Central memory CD8-positive, alpha-beta T cell (primary cell): ENCODE data around the gene WDPCP.
"Not testable (repeated sequence)": the region's sequence is repeated elsewhere in the genome, so short reads cannot be mapped to it uniquely, and the experiment has no call there.

Experiments used
- ATAC-seq: fragments of 150-1000 bp; cut with Tn5 transposase; replicated peaks from 2 replicates; pipeline ENCODE4 v1.10.0; 2022; ENCODE audit warnings: mild to moderate bottlenecking, moderate FRiP score, moderate number of reproducible peaks; ENCODE audit not compliant: poor library complexity, severe bottlenecking; ENCODE audit errors: extremely low read depth
- DNase-seq, 2 donors: peaks; one replicate each; pipeline ENCODE4 v3.0.0; 2021; ENCODE audit warnings: low spot score in 2 of 2
- H3K27ac Mint-ChIP-seq: one replicate; pipeline ENCODE4 v1.8.0; 2022; ENCODE audit warnings: low read depth, mild to moderate bottlenecking, moderate library complexity, mixed read lengths
- H3K27me3 Mint-ChIP-seq: one replicate; pipeline ENCODE4 v1.8.0; 2022; ENCODE audit warnings: mixed read lengths
- H3K36me3 Mint-ChIP-seq: one replicate; pipeline ENCODE4 v1.8.0; 2022; ENCODE audit warnings: mild to moderate bottlenecking, moderate library complexity, mixed read lengths; ENCODE audit not compliant: insufficient read depth
- H3K4me1 Mint-ChIP-seq: one replicate; pipeline ENCODE4 v1.8.0; 2022; ENCODE audit warnings: mixed read lengths
- H3K4me3 Mint-ChIP-seq: one replicate; pipeline ENCODE4 v1.8.0; 2022; ENCODE audit warnings: mild to moderate bottlenecking, moderate library complexity, mixed read lengths
- H3K9me3 Mint-ChIP-seq: one replicate; pipeline ENCODE4 v1.8.0; 2022; ENCODE audit warnings: mixed read lengths

WDPCP gene

DNA sequence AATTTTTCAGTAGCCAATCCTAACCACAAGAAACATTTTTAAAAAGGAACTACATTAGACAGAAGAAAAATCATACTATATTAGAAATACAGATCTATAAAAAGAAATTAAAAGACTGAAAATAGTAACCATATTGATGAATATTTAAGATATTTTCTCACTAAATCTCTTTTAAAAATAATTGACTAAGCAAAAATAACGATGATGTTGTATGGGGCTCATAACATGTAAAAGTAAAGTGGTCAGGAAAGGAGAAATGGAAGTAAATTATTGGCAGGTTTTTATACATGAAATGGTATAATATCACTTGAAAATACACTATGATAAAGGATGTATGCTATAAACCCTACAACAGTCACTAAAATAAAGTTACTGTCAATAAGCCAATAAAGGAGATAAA is 5.4 kb downstream of the WDPCP start:
- Mint-ChIP-seq H3K36me3 (peaks cover 5% of the 10 kb centered on the region), H3K27ac (no peak overlapping the region), H3K4me1 (peaks cover 34% of the 10 kb centered on the region), H3K9me3 (no peaks in the 10 kb centered on the region), H3K4me3 (no peak overlapping the region), H3K27me3 (no peaks in the 10 kb centered on the region)
- DNase-seq: no peak
- no peak for ATAC-seq

DNA sequence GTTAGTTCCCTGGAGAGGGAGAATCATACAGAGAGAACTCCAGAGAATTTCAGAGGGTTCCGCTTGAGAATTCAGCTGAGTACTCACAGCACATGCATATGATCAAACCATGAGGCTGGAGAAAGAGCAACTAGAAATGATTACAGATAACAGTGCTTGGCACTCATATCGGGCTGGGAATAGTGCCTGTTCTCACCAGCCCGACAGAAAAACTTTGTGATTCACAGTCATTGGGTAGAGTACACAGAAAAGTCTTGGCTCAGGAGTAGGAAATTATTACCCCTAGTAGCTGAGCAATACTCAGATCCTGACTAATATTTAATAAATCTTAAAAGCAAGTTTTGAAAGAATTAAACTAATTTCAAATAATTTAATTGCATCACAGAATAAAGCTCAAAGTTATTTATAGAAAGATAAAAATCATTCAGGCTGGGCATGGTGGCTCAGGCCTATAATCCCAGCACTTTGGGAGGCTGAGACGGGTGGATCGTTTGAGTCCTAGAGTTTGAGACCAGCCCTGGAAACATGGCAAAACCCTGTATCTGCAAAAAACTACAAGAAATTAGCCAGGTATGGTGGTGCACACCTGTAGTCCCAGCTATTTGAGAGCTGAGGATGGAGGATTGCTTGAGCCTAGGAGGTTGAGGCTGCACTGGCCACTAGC is 6.8 kb downstream of the WDPCP start:
- Mint-ChIP-seq H3K4me1 (peaks cover 20% of the 10 kb centered on the region), H3K36me3 (peaks cover 2% of the 10 kb centered on the region), H3K27me3 (no peaks in the 10 kb centered on the region), H3K4me3 (no peak overlapping the region), H3K9me3 (no peaks in the 10 kb centered on the region), H3K27ac (no peak overlapping the region)
- ATAC-seq: no peak
- no peak for DNase-seq

DNA sequence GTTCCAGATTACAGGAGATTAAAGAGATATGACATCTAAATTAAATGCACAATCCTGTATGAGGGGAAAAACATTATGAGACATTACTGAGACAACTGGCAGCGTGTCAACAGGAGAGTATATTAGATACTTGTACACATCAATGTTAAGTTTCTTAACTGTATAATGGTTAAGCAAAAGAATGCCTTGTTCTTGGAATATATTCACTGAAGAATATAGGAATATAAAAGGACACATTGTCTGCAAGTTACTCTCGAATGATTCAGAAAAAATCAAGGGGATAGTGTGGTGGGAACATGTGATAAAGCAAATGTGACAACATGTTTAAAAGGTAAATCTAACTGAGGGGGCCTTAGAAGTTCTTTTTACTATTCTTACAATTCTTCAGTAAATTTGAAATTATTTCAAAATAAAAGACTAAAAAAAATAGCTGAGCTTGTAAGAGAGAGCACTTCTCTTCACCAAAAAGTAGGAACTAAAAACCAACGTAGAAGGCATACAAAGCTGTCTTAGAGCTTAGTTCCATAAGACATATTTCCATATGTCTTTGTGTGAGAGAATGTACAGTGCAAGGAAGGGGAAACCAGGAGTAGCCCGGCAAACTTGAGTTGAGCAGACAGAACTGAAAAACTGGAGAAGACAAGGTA is 7.5 kb downstream of the WDPCP start:
- Mint-ChIP-seq H3K27ac (no peak overlapping the region), H3K27me3 (no peaks in the 10 kb centered on the region), H3K4me3 (no peak overlapping the region), H3K36me3 (peaks cover 2% of the 10 kb centered on the region), H3K9me3 (no peaks in the 10 kb centered on the region), H3K4me1 (peaks cover 20% of the 10 kb centered on the region)
- DNase-seq: no peak
- no peak for ATAC-seq

DNA sequence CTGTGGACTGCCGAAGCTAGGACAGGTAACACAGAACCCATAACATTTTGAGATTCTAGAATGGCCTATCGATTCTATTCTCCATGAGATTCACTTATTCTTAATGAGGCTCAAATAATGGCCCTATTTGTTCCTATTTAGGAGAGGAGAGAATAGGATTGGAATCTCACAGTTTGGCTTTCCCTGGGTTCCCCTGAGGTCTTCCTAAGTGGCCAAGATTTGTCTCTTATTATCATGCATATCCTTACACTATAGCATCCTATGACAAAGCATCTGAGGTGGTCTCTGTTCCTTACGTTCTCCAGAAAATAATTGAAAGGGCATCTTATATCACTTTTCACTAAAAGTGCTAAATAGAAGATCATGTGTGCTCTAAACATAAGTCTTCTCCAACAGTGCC is 9.5 kb downstream of the WDPCP start:
- no peak for ATAC-seq
- Mint-ChIP-seq H3K27ac (no peak overlapping the region), H3K36me3 (peaks cover 5% of the 10 kb centered on the region), H3K4me3 (no peak overlapping the region), H3K27me3 (no peaks in the 10 kb centered on the region), H3K4me1 (peaks cover 20% of the 10 kb centered on the region), H3K9me3 (peaks cover 5% of the 10 kb centered on the region)
- DNase-seq: no peak

DNA sequence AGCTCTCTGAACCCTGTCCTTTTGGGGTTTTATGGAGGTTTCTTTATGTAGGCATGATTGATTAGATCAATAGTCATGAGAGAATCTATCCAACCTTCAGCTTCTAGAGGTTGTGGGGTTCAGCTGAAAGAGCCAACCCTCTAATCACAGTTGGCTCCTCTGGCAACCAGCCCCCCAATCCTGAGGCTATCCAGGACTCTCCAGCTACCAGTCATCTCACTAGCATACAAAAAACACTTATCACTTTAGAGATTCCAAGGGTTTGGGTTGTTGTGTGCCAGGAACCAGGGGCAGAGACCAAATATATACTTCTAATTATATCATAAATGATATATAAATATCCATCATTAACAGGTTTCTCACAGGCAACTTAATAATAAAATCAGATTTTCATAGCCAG is 11.7 kb downstream of the WDPCP start:
- no peak for DNase-seq
- ATAC-seq: no peak
- H3K36me3 Mint-ChIP-seq: peaks cover 5% of the 10 kb centered on the region
- no peak overlapping the region for H3K4me3 Mint-ChIP-seq
- H3K9me3 Mint-ChIP-seq: peaks cover 5% of the 10 kb centered on the region
- no peaks in the 10 kb centered on the region for H3K27me3 Mint-ChIP-seq
- H3K4me1 Mint-ChIP-seq: peaks cover 8% of the 10 kb centered on the region
- H3K27ac Mint-ChIP-seq: no peak overlapping the region

DNA sequence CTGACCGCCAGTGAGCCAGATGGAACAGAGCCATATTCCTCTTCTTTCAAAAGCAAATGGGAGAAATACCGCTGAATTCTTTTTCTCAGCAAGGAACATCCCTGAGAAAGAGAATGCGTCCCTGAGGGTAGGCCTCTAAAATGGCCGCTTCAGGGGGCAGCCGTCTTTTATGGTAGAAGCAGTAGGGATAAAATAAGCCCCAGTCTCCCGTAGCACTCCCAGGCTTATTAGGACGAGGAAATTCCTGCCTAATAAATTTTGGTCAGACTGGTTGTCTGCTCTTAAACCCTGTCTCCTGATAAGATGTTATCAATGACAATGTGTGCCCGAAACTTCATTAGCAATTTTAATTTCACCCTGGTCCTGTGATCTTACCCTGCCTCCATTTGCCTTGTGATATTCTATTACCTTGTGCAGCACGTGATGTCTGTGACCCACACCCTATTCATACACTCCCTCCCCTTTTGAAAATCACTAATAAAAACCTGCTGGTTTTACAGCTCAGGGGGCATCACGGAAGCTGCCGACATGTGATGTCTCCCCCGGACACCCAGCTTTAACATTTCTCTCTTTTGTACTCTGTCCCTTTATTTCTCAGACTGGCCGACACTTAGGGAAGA is 14.4 kb downstream of the WDPCP start:
- not testable (repeated sequence) for H3K27ac Mint-ChIP-seq, ATAC-seq

DNA sequence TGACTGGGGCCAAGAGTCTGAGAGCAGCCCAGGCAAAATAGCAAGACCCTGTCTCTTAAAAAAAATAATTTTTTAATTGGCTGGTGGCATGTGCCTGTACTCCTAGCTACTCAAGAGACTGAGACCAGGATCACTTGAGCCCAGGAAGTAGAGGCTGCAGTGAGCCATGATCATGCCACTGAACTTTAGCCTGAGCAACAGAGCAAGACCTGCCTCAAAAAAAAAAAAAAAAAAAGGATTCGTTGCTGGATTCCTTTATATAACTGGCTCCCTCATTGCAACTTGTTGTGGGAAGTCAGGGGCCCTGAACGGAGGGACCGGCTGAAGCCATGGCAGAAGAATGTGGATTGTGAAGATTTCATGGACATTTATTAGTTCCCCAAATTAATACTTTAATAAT is 15.3 kb downstream of the WDPCP start:
- not testable (repeated sequence) for H3K27ac Mint-ChIP-seq, H3K4me3 Mint-ChIP-seq, DNase-seq, H3K36me3 Mint-ChIP-seq, H3K4me1 Mint-ChIP-seq, H3K27me3 Mint-ChIP-seq, ATAC-seq
- H3K9me3 Mint-ChIP-seq: peaks cover 11% of the 10 kb centered on the region

More for the DNA sequence above, 14.4 kb downstream of the WDPCP start:
- not testable (repeated sequence) for H3K27me3 Mint-ChIP-seq, DNase-seq, H3K9me3 Mint-ChIP-seq, H3K4me3 Mint-ChIP-seq, H3K4me1 Mint-ChIP-seq, H3K36me3 Mint-ChIP-seq

DNA sequence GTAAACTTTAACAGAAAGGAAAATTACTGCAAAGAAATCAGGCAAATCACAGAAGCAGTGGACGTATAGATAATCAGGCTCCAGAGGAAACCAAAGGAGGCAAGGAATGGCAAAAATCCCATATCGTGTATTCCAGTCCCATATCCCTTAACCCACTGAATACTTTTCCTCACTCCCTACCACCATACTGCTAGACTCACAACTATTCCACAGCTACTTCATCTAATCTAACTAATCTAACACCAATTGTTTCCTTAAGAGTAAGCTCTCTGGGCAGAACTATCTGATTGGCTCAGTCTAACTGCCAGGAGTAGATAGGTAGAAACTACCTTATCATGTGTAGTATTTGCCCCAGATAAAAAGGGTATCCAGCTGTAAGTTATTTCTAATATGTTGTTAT is 16.3 kb downstream of the WDPCP start:
- DNase-seq: no peak
- ATAC-seq: no peak
- Mint-ChIP-seq H3K9me3 (peaks cover 11% of the 10 kb centered on the region), H3K4me1 (no peaks in the 10 kb centered on the region), H3K27ac (no peak overlapping the region), H3K4me3 (no peak overlapping the region), H3K36me3 (peaks cover 2% of the 10 kb centered on the region), H3K27me3 (no peaks in the 10 kb centered on the region)

DNA sequence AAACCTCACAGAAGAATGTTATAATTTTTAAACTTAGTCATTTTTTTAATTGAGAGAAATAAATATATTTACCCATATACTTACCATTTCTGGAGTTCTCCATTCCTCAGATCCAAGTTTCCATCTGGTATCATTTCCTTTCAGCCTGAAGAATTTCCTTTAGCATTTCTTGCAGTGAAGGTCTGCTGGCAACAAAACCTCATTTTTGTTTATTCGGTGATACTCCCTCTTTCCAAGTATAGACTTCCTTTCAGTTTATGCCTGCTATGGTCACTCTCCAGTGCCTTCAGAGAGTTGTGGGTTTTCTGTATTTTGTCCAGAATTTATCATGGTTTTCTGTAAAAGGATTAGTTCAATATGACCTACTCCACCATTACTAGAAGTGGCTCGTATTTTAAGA is 17.0 kb downstream of the WDPCP start:
- no peaks in the 10 kb centered on the region for H3K27me3 Mint-ChIP-seq
- peaks cover 11% of the 10 kb centered on the region for H3K9me3 Mint-ChIP-seq
- ATAC-seq (no peak), DNase-seq (no peak)
- H3K36me3 Mint-ChIP-seq: peaks cover 2% of the 10 kb centered on the region
- no peak overlapping the region for H3K4me3 Mint-ChIP-seq
- no peak overlapping the region for H3K27ac Mint-ChIP-seq
- no peaks in the 10 kb centered on the region for H3K4me1 Mint-ChIP-seq

DNA sequence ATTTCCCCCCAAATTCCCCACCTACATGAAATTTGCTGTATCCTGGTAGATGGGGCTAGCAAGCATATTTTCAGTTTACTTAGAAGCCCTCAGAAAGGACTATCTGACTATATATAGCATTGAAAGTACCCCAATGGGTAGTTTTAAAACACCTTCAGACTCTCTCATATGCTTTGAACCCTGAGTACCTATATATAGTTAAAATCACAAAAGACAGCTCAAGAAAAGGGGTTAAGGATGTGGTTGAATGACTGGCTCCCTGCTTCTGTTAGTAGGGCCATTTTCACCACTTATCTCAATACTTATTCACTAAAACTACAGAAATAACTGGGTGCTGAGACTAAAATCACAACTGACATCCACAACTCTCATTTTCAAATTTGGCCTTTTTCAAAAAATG is 18.5 kb downstream of the WDPCP start:
- Mint-ChIP-seq H3K27ac (no peak overlapping the region), H3K9me3 (peaks cover 11% of the 10 kb centered on the region), H3K4me3 (no peak overlapping the region), H3K4me1 (no peaks in the 10 kb centered on the region), H3K36me3 (peaks cover 2% of the 10 kb centered on the region), H3K27me3 (no peaks in the 10 kb centered on the region)
- ATAC-seq (no peak), DNase-seq (no peak)

DNA sequence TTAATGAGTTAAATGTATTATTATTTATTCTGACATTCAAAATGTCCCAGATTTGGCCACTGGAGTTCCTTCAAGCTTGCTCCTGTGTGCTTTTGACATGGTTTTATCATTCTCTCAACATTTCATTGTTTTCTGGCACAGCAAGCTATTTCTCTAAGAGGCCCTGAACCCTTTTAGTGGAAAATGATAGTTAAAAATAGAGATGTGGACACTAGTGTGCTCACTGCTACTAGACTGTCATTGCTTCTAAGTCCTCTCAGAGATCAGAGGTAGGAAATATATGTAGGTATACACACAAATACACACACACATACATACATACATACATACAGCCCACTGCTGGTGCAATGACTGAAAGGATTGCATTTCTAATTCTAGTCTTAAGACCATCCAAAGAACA is 25.5 kb downstream of the WDPCP start:
- no peak for DNase-seq
- ATAC-seq: no peak
- Mint-ChIP-seq H3K27ac (no peak overlapping the region), H3K36me3 (no peaks in the 10 kb centered on the region), H3K9me3 (peaks cover 10% of the 10 kb centered on the region), H3K27me3 (no peaks in the 10 kb centered on the region), H3K4me3 (no peak overlapping the region), H3K4me1 (peaks cover 4% of the 10 kb centered on the region)

DNA sequence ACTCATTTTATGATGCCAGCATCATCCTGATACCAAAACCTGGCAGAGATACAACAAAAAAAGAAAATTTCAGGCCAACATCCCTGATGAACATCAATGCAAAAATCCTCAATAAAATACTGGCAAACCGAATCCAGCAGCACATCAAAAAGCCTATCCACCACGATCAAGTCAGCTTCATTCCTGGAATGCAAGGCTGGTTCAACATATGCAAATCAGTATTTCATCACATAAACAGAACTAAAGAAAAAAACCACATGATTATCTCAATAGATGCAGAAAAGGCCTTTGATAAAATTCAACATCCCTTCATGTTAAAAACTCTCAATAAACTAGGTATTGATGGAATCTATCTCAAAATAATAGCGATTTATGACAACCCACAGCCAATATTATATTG is 29.4 kb downstream of the WDPCP start:
- not testable (repeated sequence) for H3K27me3 Mint-ChIP-seq, H3K27ac Mint-ChIP-seq, ATAC-seq, H3K4me3 Mint-ChIP-seq, H3K4me1 Mint-ChIP-seq, DNase-seq, H3K36me3 Mint-ChIP-seq
- peaks cover 22% of the 10 kb centered on the region for H3K9me3 Mint-ChIP-seq

DNA sequence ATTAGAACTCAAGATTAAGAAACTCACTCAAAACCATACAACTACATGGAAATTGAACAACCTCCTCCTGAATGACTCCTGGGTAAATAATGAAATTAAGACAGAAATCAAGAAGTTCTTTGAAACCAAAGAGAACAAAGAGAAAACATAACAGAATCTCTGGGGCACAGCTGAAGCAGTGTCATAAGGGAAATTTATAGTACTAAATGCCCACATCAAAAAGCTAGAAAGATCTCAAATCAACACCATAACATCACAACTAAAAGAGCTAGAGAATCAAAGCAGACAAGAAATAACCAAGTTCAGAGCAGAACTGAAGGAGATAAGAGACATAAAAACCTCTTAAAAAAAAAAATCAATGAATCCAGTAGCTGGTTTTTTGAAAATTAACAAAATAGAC is 30.5 kb downstream of the WDPCP start:
- H3K9me3 Mint-ChIP-seq: peaks cover 22% of the 10 kb centered on the region
- H3K27me3 Mint-ChIP-seq, H3K4me1 Mint-ChIP-seq, H3K36me3 Mint-ChIP-seq, DNase-seq, ATAC-seq, H3K4me3 Mint-ChIP-seq, H3K27ac Mint-ChIP-seq: not testable (repeated sequence)
